Keratinocyte (primary cell): ENCODE results near the gene PCDHA7. TPM values are rescaled to one million over a fixed set of nuclear protein-coding genes. Genes with fewer than 3 reads are reported as not detected.
"Not testable (repeated sequence)": the region's sequence is repeated elsewhere in the genome, so short reads cannot be mapped to it uniquely, and the experiment has no call there.

Experiments
- DNase-seq: peaks from one replicate; pipeline ENCODE4 v3.0.0-alpha.2; 2011; ENCODE audit warnings: low read depth, missing footprints, low spot score
- FAIRE-seq: peaks from 2 replicates; lab custom pipeline; 2011; peaks lifted over from hg19 to GRCh38; lab: Jason Lieb, UNC
- H2AFZ ChIP-seq: 2 replicates; pipeline ENCODE4 v1.6.0; 2012; ENCODE audit warnings: low read length, control low read depth, inconsistent platforms; ENCODE audit not compliant: control insufficient read depth
- H3K27ac ChIP-seq: 2 replicates; pipeline ENCODE4 v1.5.1; 2011; ENCODE audit warnings: low read length; ENCODE audit not compliant: control insufficient read depth, insufficient read depth
- H3K27me3 ChIP-seq: 3 replicates; pipeline ENCODE4 v1.6.0; 2011; ENCODE audit warnings: low read length; ENCODE audit not compliant: control insufficient read depth, insufficient read depth; ENCODE audit errors: extremely low read depth
- H3K36me3 ChIP-seq, 2 experiments: 2 replicates in 1 of 2; 3 replicates in 1 of 2; pipeline ENCODE4 v1.5.1; 2011; ENCODE audit warnings: low read length in 2 of 2, mild to moderate bottlenecking in 1 of 2; ENCODE audit not compliant: control insufficient read depth in 2 of 2, insufficient read depth in 2 of 2; ENCODE audit errors: extremely low read depth in 1 of 2
- H3K4me1 ChIP-seq: 3 replicates; pipeline ENCODE4 v1.5.1; 2011; ENCODE audit warnings: low read length; ENCODE audit not compliant: control insufficient read depth, insufficient read depth; ENCODE audit errors: extremely low read depth
- H3K4me2 ChIP-seq: 3 replicates; pipeline ENCODE4 v1.6.0; 2011; ENCODE audit warnings: low read depth, low read length; ENCODE audit not compliant: control insufficient read depth, insufficient read depth; ENCODE audit errors: extremely low read depth
- H3K4me3 ChIP-seq, 3 experiments: fragments of 200-600 bp in 1 of 3; sonication (generic) in 1 of 3; 2 replicates in 2 of 3; 3 replicates in 1 of 3; pipeline ENCODE4 v1.5.1; 2011 to 2016; ENCODE audit warnings: low read length in 3 of 3, mild to moderate bottlenecking in 3 of 3, control low read depth in 2 of 3, inconsistent platforms in 1 of 3, low read depth in 1 of 3, mixed read lengths in 1 of 3, mixed run types in 1 of 3, moderate library complexity in 1 of 3; ENCODE audit not compliant: control insufficient read depth in 2 of 3, insufficient read depth in 2 of 3; ENCODE audit errors: extremely low read depth in 1 of 3
- H3K79me2 ChIP-seq: 2 replicates; pipeline ENCODE4 v1.6.0; 2012; ENCODE audit warnings: low read length; ENCODE audit not compliant: control insufficient read depth, insufficient read depth
- H3K9ac ChIP-seq: 3 replicates; pipeline ENCODE4 v1.6.0; 2011; ENCODE audit warnings: low read length; ENCODE audit not compliant: control insufficient read depth, insufficient read depth; ENCODE audit errors: extremely low read depth
- H3K9me1 ChIP-seq: 3 replicates; pipeline ENCODE4 v1.6.0; 2011; ENCODE audit warnings: low read length; ENCODE audit not compliant: control insufficient read depth, insufficient read depth; ENCODE audit errors: extremely low read depth
- H3K9me3 ChIP-seq: 2 replicates; pipeline ENCODE4 v1.5.1; 2012; ENCODE audit warnings: low read depth, low read length; ENCODE audit not compliant: control insufficient read depth
- H4K20me1 ChIP-seq: 3 replicates; pipeline ENCODE4 v1.6.0; 2011; ENCODE audit warnings: low read length; ENCODE audit not compliant: control insufficient read depth, insufficient read depth; ENCODE audit errors: extremely low read depth
- EZH2 ChIP-seq: IDR thresholded peaks from one replicate; pipeline ENCODE4 v1.6.1; 2012; ENCODE audit warnings: inconsistent platforms, mild to moderate bottlenecking, low read length, moderate library complexity
- dilution Hi-C: fragments of 300-500 bp; cut with MboI; formaldehyde crosslinking; loops from one replicate; pipeline ENCODE4 v1.7.0; 2020; ENCODE audit warnings: low sequenced_read_pairs; ENCODE audit not compliant: extremely low pct_ligation_motif_present
- polyA plus RNA-seq, 5 experiments: library from polyadenylated mRNA; depleted of rRNA in 3 of 5; stranded (reverse) in 3 of 5; stranded (forward) in 1 of 5; unstranded in 1 of 5; fragments of >200 nt; gene quantifications; 1 replicate in 1 of 5; 2 replicates in 3 of 5; 3 replicates in 1 of 5; pipeline versions ENCODE4 v1.2.1 to v1.2.3, GENCODE V29; 2011 to 2012; ENCODE audit warnings: missing spikeins in 2 of 5, low read depth in 1 of 5, low replicate concordance in 1 of 5
- TF ChIP-seq, protein P1 (sequence below), 3 experiments: IDR thresholded peaks in 1 of 3; conservative IDR thresholded peaks in 1 of 3; optimal IDR thresholded peaks in 1 of 3; 2 replicates in 2 of 3; 3 replicates in 1 of 3; pipeline versions ENCODE3 to v1.5.1; 2011; ENCODE audit warnings: low read length in 3 of 3, mild to moderate bottlenecking in 3 of 3, moderate library complexity in 2 of 3, control low read depth in 1 of 3, inconsistent platforms in 1 of 3; ENCODE audit not compliant: insufficient read depth in 2 of 3; ENCODE audit errors: extremely low read depth in 1 of 3

PCDHA7 gene
- polyA plus RNA-seq, 1 donor (not counting 4 experiments of a cell fraction or from before 2014, with no cell fraction given) = 0.04 TPM

DNA sequence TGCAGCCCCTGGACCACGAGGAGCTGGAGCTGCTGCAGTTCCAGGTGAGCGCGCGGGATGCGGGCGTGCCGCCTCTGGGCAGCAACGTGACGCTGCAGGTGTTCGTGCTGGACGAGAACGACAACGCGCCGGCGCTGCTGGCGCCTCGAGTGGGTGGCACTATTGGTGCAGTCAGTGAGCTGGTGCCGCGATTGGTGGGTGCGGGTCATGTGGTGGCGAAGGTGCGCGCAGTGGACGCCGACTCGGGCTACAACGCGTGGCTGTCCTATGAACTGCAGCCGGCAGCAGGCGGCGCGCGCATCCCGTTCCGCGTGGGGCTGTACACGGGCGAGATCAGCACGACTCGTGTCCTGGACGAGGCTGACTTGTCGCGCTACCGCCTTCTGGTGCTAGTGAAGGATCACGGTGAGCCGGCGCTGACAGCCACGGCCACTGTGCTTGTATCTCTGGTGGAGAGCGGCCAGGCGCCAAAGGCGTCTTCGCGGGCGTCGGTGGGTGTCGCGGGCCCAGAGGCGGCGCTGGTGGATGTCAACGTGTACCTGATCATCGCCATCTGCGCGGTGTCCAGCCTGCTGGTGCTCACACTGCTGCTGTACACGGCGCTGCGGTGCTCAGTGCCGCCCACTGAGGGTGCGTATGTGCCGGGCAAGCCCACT is 46.1 kb upstream of the PCDHA7 start:
- H4K20me1 ChIP-seq, H3K4me2 ChIP-seq, H3K27ac ChIP-seq, H3K79me2 ChIP-seq, dilution Hi-C loops, H3K4me1 ChIP-seq, DNase-seq, H3K27me3 ChIP-seq, H3K9ac ChIP-seq, H3K4me3 ChIP-seq, H3K9me1 ChIP-seq, H2AFZ ChIP-seq, H3K36me3 ChIP-seq, FAIRE-seq: not testable (repeated sequence)
- H3K9me3 ChIP-seq = peaks cover 17% of the 10 kb centered on the region

DNA sequence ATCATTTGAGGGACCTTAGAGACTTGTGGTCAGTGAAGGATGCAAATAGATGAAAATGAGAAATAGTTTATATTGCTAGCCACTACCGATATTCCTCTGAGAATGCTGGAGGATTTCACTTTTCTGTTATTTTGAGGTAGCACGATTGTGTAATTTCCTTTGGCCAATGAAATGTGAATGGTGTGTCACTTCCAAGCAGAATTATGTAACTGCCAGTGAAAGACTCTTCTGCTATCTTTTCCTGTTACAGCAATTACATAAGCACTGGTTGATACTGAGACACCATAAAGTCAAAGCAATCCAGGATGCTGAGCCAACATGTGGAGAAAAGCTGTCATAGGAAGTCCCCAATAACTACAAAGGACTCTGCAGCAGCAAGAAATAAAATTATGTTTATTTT is 43.0 kb upstream of the PCDHA7 start:
- no peak for FAIRE-seq
- dilution Hi-C loops = no loop called here
- H3K79me2 ChIP-seq = no peaks in the 10 kb centered on the region

More for the DNA sequence above, 43.0 kb upstream of the PCDHA7 start:
- no peaks in the 10 kb centered on the region for H3K27me3 ChIP-seq
- H2AFZ ChIP-seq = no peak overlapping the region
- TF ChIP-seq, protein P1, sequence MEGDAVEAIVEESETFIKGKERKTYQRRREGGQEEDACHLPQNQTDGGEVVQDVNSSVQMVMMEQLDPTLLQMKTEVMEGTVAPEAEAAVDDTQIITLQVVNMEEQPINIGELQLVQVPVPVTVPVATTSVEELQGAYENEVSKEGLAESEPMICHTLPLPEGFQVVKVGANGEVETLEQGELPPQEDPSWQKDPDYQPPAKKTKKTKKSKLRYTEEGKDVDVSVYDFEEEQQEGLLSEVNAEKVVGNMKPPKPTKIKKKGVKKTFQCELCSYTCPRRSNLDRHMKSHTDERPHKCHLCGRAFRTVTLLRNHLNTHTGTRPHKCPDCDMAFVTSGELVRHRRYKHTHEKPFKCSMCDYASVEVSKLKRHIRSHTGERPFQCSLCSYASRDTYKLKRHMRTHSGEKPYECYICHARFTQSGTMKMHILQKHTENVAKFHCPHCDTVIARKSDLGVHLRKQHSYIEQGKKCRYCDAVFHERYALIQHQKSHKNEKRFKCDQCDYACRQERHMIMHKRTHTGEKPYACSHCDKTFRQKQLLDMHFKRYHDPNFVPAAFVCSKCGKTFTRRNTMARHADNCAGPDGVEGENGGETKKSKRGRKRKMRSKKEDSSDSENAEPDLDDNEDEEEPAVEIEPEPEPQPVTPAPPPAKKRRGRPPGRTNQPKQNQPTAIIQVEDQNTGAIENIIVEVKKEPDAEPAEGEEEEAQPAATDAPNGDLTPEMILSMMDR (optimal IDR thresholded peaks at IDR 0.05 in 1 of 3, IDR thresholded peaks at IDR 0.05 in 1 of 3, conservative IDR thresholded peaks at IDR 0.05 in 1 of 3; ENCODE audit: extremely low read depth in 1 of 3, insufficient read depth in 2 of 3, low read length in 3 of 3) = no peak
- TF ChIP-seq EZH2 = no peak
- H3K4me1 ChIP-seq = no peaks in the 10 kb centered on the region
- H3K9me3 ChIP-seq = peaks cover 24% of the 10 kb centered on the region
- H3K9me1 ChIP-seq = no peaks in the 10 kb centered on the region
- H3K9ac ChIP-seq = no peak overlapping the region
- DNase-seq = no peak
- H3K36me3 ChIP-seq = no peaks in the 10 kb centered on the region
- no peak overlapping the region for H3K27ac ChIP-seq
- H3K4me3 ChIP-seq = no peak overlapping the region
- no peak overlapping the region for H3K4me2 ChIP-seq
- no peaks in the 10 kb centered on the region for H4K20me1 ChIP-seq
